Activated T-helper 1 cell treated with Interleukin-2 at 50 U/mL for 16 hours (primary cell): ENCODE results near the gene MTLN.
"Not testable (repeated sequence)": the region's sequence is repeated elsewhere in the genome, so short reads cannot be mapped to it uniquely, and the experiment has no call there.

ENCODE experiments used
- DNase-seq: peaks from one replicate; pipeline ENCODE4 v3.0.0-alpha.2; 2020; ENCODE audit warnings: low read depth

Gene MTLN

DNA sequence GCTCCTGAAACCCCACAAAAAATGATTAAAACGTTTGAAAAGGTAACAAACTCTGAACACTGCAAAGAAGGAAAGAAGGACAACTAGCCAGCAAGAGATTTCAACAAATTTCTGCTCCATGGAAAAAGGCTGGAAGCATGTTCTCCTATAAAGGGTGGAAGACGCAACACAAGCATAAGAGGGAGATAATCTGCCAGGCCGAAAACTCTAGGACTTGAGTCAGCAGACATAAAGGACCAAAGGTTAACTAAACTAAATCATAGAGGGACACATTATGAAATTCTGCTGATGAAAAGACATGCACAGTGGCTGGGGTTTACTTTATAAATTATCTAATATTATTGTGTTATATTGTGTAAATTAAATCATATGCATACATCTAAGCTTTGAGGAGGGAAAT is 14.3 kb downstream of the MTLN start:
- no peak for DNase-seq

DNA sequence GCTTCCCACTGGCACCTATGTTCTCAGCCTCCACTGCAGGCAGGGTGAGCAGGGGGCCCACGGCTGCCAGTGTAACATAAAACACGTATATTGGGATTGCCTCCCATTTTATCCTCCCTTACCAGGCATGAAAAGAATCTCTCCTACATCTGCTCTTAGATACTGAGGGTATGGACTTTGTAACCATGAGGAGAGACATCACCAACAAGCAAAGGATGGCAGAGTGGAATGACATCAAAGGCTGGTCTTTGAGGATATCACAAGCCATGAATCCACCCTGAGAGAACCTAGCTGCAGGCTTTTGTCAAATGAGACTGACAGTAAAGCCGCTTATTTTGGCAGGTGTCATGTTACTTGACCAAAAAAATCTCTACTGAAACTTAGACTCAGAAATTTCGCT is 14.9 kb downstream of the MTLN start:
- no peak for DNase-seq

DNA sequence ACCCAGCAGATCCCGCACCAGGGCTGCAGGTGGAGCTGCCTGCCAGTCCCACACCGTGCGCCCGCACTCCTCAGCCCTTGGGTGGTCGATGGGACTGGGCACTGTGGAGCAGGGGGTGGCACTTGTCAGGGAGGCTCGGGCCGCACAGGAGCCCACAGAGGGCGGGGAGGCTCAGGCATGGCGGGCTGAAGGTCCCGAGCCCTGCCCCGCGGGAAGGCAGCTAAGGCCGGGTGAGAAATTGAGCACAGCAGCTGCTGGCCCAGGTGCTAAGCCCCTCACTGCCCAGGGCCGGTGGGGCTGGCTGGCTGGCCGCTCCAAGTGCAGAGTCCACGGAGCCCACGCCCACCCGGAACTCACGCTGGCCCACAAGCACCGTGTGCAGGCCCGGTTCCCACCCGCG is 22.2 kb downstream of the MTLN start:
- not testable (repeated sequence) for DNase-seq

DNA sequence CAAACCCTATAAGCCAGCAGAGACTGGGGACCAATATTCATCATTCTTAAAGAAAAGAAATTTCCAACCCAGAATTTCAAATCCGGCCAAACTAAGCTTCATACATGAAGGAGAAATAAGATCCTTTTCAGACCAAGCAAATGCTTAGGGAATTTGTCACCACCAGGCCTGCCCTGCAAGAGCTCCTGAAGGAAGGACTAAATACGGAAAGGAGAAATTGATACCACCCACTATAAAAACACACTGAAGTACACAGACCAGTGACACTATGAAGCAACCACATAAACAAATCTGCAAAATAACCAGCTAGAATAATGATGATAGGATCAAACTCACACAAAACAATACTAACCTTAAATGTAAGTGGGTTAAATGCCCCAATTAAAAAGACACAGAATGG is 29.9 kb downstream of the MTLN start:
- no peak for DNase-seq

DNA sequence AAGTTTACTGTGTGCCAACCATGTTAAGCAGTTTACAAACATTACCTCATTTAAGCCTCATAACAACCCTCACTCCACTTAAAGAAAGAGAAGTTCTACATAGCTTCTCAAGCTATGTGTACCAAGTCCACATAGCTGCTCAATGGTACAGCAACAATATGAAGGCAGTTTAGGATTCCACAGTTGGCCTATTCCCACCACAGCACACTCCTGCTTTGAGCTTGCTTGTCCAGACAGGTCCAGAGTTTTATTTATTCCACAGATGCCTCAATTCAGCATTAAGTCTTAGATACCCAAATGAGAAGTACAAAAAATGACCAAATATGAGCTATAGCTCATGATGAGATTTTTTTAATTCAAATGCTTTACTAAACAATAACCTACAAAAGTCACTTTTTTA is 32.3 kb downstream of the MTLN start:
- no peak for DNase-seq

DNA sequence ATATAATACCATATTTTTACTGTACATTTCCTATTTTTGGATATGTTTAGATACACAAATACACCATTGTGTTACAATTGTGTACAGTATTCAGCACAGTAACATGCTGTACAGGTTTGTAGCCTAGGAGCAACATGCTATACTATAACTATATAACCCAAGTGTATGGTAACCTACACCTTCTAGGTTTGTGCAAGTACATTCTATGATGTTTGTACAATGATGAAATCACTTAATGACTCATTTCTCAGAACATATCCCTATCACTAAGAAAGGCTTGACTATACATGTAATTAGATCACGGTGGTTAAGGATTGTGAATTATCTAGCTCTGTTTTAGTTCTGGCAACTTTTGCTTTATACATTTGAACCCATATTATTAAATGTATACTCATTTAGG is 38.8 kb downstream of the MTLN start:
- DNase-seq, result no peak

DNA sequence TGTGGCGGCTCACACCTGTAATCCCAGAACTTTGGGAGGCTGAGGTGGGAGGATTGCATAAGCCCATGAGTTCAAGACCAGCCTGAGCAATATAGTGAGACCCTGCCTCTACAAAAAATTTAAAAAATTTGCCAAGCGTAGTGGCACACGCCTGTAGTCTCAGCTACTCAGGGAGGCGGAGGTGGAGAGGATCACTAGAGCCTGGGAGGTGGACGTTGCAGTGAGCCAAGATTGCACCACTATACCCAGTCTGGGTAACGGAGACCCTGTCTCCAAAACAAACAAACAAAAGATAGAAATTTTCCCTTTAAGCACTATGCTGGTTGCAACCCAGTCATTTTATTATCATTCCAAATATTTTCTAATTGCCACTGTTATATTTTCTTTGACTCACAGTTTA is 39.8 kb downstream of the MTLN start:
- no peak for DNase-seq

DNA sequence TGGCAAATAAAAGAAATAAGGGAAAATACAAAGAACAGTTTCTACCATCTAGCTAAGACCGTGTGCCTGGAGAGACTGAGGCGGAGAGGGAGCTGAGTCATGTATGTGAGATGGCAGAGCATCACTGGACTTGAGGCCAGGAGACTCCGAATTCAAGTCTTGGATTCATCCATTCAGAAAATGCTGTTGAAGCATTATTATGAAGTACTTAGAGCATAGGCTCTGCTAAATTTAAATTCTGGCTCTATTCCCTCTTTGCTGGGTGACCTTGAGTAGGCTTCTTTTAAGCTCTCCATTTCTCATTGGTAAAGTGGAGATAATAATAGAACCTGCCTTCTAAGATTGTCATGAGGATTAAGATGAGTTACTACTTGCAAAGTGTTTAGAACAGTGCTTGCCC is 42.2 kb downstream of the MTLN start:
- no peak for DNase-seq

DNA sequence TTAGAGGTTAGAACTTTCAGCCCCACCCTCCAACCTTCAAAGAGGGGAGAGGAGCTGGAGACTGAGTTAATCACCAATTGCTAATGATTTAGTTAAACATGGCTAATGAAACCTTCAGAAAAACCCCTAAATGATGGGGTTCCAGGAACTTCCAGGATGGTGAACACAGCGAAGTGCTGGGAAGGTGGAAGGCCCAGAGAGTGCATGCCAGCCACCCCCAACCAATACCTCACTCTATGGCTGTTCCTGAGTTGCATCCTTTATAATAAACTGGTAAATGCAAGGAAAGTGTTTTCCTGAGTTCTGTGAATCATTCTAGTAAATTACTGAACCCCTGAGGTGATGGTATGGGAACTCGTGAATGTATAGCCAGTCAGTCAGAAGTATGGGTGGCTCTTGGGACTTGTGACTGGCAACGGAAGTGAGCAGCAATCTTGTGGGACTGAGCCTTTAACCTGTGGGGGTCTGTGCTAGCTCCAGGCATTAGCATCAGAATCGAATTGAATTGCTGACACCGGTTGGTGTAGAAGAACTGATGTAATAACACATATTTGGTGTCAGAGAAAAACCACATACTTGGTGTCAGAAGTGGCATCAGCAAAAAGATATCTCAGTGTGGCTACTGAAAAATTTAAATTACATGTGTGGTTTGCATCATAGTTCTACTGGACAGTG is 44.9 kb downstream of the MTLN start:
- DNase-seq, result no peak

DNA sequence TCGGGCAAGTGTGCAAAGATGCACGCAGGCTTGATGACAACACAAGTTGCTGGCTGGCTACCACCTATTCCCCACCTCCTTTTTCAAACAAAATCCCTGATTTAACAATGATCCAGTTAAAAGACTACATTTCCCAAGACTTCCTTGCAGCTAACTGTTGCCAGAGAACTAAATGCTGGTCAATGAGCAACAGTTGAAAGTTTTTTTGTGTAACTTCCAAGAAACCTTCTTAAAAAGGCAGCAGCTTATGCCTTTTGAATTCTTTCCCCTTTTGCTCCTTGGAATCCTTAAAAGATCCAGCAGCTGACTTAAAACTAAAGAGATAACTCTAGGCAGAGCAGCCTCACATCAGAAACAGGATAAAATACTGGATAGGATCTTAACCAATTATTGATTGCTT is 46.1 kb downstream of the MTLN start:
- DNase-seq, result no peak
